Measurements from ENCODE around the gene SGPL1. TPM values are rescaled to one million over a fixed set of nuclear protein-coding genes. Genes with fewer than 3 reads are reported as not detected.

Gene SGPL1
- total RNA-seq, 6 experiments from 2014 or later = 33.2 to 50.1 (median 38.0) TPM

DNA sequence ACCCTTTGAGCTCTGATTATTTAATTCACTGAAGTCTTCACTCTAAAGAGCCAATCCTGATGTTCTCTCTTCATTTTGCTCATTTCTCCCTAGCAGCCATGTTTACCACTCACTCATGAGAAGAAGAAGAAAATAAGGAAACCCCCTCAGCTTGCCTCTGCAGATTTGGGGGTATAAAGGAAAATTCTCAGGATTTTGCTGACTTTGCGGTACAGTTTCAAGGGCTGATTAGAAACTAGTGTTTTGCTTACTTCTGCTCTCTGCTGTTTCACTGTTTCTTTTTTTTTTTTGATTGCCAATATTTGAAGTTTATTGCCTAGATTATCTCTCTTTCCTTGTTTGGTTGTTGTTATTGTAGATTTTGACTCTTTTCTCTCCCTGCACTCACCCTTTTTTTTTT, 49.2 kb downstream of the SGPL1 start:
- ATAC-seq (peak in 1 of 4 donors; percentile 33), DNase-seq (no peak)
- H3K27ac ChIP-seq = peak overlapping the region in 1 of 3 donors; percentile 35
- H3K4me3 ChIP-seq = no peak overlapping the region
- peaks cover 0 to 18% (median 0%) of the 10 kb centered on the region in 4 donors for H3K4me1 ChIP-seq
- H3K9me3 ChIP-seq = no peaks in the 10 kb centered on the region
- TF ChIP-seq, protein P1, sequence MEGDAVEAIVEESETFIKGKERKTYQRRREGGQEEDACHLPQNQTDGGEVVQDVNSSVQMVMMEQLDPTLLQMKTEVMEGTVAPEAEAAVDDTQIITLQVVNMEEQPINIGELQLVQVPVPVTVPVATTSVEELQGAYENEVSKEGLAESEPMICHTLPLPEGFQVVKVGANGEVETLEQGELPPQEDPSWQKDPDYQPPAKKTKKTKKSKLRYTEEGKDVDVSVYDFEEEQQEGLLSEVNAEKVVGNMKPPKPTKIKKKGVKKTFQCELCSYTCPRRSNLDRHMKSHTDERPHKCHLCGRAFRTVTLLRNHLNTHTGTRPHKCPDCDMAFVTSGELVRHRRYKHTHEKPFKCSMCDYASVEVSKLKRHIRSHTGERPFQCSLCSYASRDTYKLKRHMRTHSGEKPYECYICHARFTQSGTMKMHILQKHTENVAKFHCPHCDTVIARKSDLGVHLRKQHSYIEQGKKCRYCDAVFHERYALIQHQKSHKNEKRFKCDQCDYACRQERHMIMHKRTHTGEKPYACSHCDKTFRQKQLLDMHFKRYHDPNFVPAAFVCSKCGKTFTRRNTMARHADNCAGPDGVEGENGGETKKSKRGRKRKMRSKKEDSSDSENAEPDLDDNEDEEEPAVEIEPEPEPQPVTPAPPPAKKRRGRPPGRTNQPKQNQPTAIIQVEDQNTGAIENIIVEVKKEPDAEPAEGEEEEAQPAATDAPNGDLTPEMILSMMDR (IDR thresholded peaks at IDR 0.05) = no peak
- TF ChIP-seq POLR2A (IDR thresholded peaks at IDR 0.05) = no peak
- H3K27me3 ChIP-seq = no peaks in the 10 kb centered on the region
- 57% methylated on average over 1 of the region's 1 CpG for WGBS (ENCODE audit: insufficient coverage, low coverage, low lambda C conversion rate, missing lambda C conversion rate)
- intact Hi-C loops (cut with DNase I) = no loop called here
- H3K36me3 ChIP-seq = peaks cover 0 to 14% (median 0%) of the 10 kb centered on the region in 4 donors

- ATAC-seq = peak; percentile 39 to 82 (median 70)
- DNase-seq = no peak
Measured at GRCh38 chr10:70866424-70866823, 50.7 kb downstream of the SGPL1 start.

GRCh38 chr10:70872291-70872690, 56.5 kb downstream of the SGPL1 start:
- H3K4me1 ChIP-seq = no peaks in the 10 kb centered on the region
- intact Hi-C loops (cut with DNase I) = no loop called here
- no peaks in the 10 kb centered on the region for H3K9me3 ChIP-seq
- no peaks in the 10 kb centered on the region for H3K27me3 ChIP-seq
- no peak for DNase-seq
- H3K4me3 ChIP-seq = no peak overlapping the region
- TF ChIP-seq POLR2A (IDR thresholded peaks at IDR 0.05) = no peak
- TF ChIP-seq, protein P1 (IDR thresholded peaks at IDR 0.05) = no peak
- WGBS (ENCODE audit: insufficient coverage, low coverage, low lambda C conversion rate, missing lambda C conversion rate) = 90% methylated on average over 6 of the region's 7 CpGs
- no peak for ATAC-seq
- no peak overlapping the region for H3K27ac ChIP-seq
- H3K36me3 ChIP-seq = peaks cover 0 to 27% (median 10%) of the 10 kb centered on the region in 4 donors

More at GRCh38 chr10:70866424-70866823, 50.7 kb downstream of the SGPL1 start:
- intact Hi-C loops (cut with DNase I) = no loop called here
- Histone ChIP-seq H3K36me3 (no peaks in the 10 kb centered on the region), H3K27ac (peak overlapping the region in 1 of 3 donors; percentile 52), H3K4me1 (peaks cover 0 to 18% (median 0%) of the 10 kb centered on the region in 4 donors), H3K4me3 (no peak overlapping the region), H3K9me3 (no peaks in the 10 kb centered on the region), H3K27me3 (no peaks in the 10 kb centered on the region)
- WGBS (ENCODE audit: insufficient coverage, low coverage, low lambda C conversion rate, missing lambda C conversion rate) = 12% methylated on average over 3 of the region's 4 CpGs
- TF ChIP-seq, protein P1 (IDR thresholded peaks at IDR 0.05) = no peak
- no peak for TF ChIP-seq POLR2A (IDR thresholded peaks at IDR 0.05)

GRCh38 chr10:70874061-70874460, 58.3 kb downstream of the SGPL1 start:
- Histone ChIP-seq H3K27ac (no peak overlapping the region), H3K36me3 (peaks cover 0 to 30% (median 12%) of the 10 kb centered on the region in 4 donors), H3K27me3 (no peaks in the 10 kb centered on the region), H3K9me3 (no peaks in the 10 kb centered on the region), H3K4me1 (no peaks in the 10 kb centered on the region), H3K4me3 (no peak overlapping the region)
- 82% methylated on average over 7 of the region's 7 CpGs for WGBS (ENCODE audit: insufficient coverage, low coverage, low lambda C conversion rate, missing lambda C conversion rate)
- intact Hi-C loops (cut with DNase I) = no loop called here
- DNase-seq = no peak
- ATAC-seq = no peak
- TF ChIP-seq POLR2A (IDR thresholded peaks at IDR 0.05) = no peak
- TF ChIP-seq, protein P1 (IDR thresholded peaks at IDR 0.05) = no peak
